Heart left ventricle (tissue), 16 donors: ENCODE data around the gene OR51V1. TPM values are rescaled to one million over a fixed set of nuclear protein-coding genes. Genes with fewer than 3 reads are reported as not detected.

Experiments used
- ATAC-seq, 4 donors: fragments of 200-7000 bp; cut with Tn5 transposase; one replicate each; pipeline ENCODE4 v1.9.1; 2020 to 2022; ENCODE audit warnings: moderate library complexity in 4 of 4, mild to moderate bottlenecking in 3 of 4, moderate number of reproducible peaks in 1 of 4
- DNase-seq, 5 donors: peaks; one replicate each; pipeline ENCODE4 v3.0.0-alpha.2; 2020
- H3K27ac ChIP-seq, 12 donors: fragments of 200-600 bp; sonication (generic) in 4 of 12; one replicate each; pipeline versions ENCODE4 v1.5.0 to v1.8.0; 2016 to 2022; ENCODE audit warnings: mild to moderate bottlenecking in 2 of 12
- H3K27me3 ChIP-seq, 9 donors: fragments of 200-600 bp; sonication (generic) in 2 of 9; one replicate each; pipeline versions ENCODE4 v1.5.1 to v1.8.0; 2016 to 2022; ENCODE audit warnings: mild to moderate bottlenecking in 3 of 9
- H3K36me3 ChIP-seq, 9 donors: fragments of 200-600 bp; sonication (generic) in 2 of 9; one replicate each; pipeline versions ENCODE4 v1.5.0 to v1.8.0; 2018 to 2022; ENCODE audit warnings: mild to moderate bottlenecking in 2 of 9
- H3K4me1 ChIP-seq, 12 donors: fragments of 200-600 bp; sonication (generic) in 4 of 12; one replicate each; pipeline versions ENCODE4 v1.5.0 to v1.8.0; 2016 to 2022; ENCODE audit warnings: mild to moderate bottlenecking in 3 of 12
- H3K4me3 ChIP-seq, 12 donors: fragments of 200-600 bp; sonication (generic) in 4 of 12; one replicate each; pipeline versions ENCODE4 v1.5.0 to v1.8.0; 2017 to 2022; ENCODE audit warnings: mild to moderate bottlenecking in 9 of 12, moderate library complexity in 4 of 12
- H3K9me3 ChIP-seq, 12 donors: fragments of 200-600 bp; sonication (generic) in 4 of 12; one replicate each; pipeline versions ENCODE4 v1.5.0 to v1.8.0; 2016 to 2022; ENCODE audit warnings: mild to moderate bottlenecking in 1 of 12
- POLR2A ChIP-seq, 2 donors: fragments of 450-650 bp; IDR thresholded peaks; one replicate each; pipeline ENCODE4 v1.6.1; 2017; ENCODE audit warnings: antibody characterized with exemption in 2 of 2, mild to moderate bottlenecking in 2 of 2, moderate library complexity in 2 of 2
- whole genome bisulfite sequencing, 4 donors: extraction: QIAGEN DNeasy Blood & Tissue Kit in 2 of 4; methylation state at CpG; one replicate each; pipeline versions ENCODE4 v1.1.5 to v1.1.7; 2013 to 2018; 5-methylcytosine and 5-hydroxymethylcytosine counted together
- intact Hi-C, 10 donors: fragments of 100-400 bp; cut with DNase I; formaldehyde crosslinking; loops; one replicate each; pipeline versions ENCODE4 v1.11.1 to v1.14.2; 2022
- polyA plus RNA-seq, 2 donors: library from polyadenylated mRNA; stranded (reverse); fragments of 200-250 nt; gene quantifications; one replicate each; pipeline ENCODE4 v1.2.3, GENCODE V29; 2013
- total RNA-seq, 9 donors: library from RNA; depleted of rRNA in 2 of 9; stranded (reverse); fragments of >200 nt in 2 of 9; fragmentation: NEBNext Ultra II Directional in 3 of 9; extraction: Animal tissue kit (Norgen Biotek cat#: 25700) in 3 of 9; gene quantifications; one replicate each; pipeline versions ENCODE4 v1.1.0 to v1.2.4, GENCODE V29; 2016 to 2023
- TF ChIP-seq, protein P1 (sequence below), 12 donors: fragments of 200-600 bp; sonication (generic) in 4 of 12; IDR thresholded peaks; one replicate each; pipeline versions ENCODE4 v1.5.0 to v1.8.0; 2018 to 2022; ENCODE audit warnings: antibody characterized with exemption in 12 of 12, mild to moderate bottlenecking in 5 of 12
- donor health status: ischemic (EF 13 %, LVEDD 7.1; RV severe dilation, severe dysfunction).
- donor health status: healthy with polysubstance abuse.
- donor health status: DM: no; HTN: yes; CAD: no.
- donor health status: DM: no; HTN: no; CAD: no.
- donor health status: ischemic (EF 25% LVEDD 6.9; RV normal size, moderate dysfunction).
- donor health status: ischemic (EF 25% LVEDD 5.7; RV mildly dilated, moderate dysfunction).
- donor health status: healthy.
- donor health status: DM: yes; HTN: yes; CAD: no.
- donor health status: ischemic (EF 35%, LVEDD 5.7; RV mildly dilated, moderate dysfunction).
- donor health status: nonischemic (EF 11% LVEDD 7.7; RV severe dilation, severe dysfunction).
- donor health status: DM: yes; HTN: yes; CAD: no.
- donor health status: PGD.
- donor health status: ischemic (EF 29% LVEDD 5.4; RV normal size, mild dysfunction).
- donor health status: nonischemic (EF 23%, LVEDD 6.1; RV moderate dilation, normal function).

OR51V1 gene
- total and polyA plus RNA-seq, 11 donors, result not detected

DNA sequence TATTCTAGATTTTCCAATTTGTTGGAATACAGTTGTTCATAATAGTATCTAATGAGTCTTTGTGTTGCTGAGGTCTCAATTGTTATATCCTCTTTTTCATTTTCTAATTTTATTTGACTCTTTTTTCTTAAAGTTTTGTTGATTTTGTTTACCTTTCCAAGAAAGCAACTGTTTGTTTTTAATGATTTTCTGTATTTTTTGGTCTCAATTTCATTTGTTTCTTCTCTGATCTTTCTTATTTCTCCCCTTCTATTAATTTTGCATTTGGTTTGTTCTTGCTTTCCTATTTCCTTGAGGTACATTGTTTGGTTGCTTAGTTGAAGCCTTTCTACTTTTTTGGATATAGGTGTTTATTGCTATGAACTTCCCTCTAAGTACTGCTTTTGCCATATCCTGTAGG, 40.7 kb downstream of the OR51V1 start:
- DNase-seq (no peak), ATAC-seq (no peak)
- H3K36me3 ChIP-seq, result no peaks in the 10 kb centered on the region
- peaks cover 0 to 4% (median 0%) of the 10 kb centered on the region in 12 donors for H3K9me3 ChIP-seq
- H3K27me3 ChIP-seq, result no peaks in the 10 kb centered on the region
- no peak overlapping the region for H3K27ac ChIP-seq
- no peaks in the 10 kb centered on the region for H3K4me1 ChIP-seq
- TF ChIP-seq POLR2A (IDR thresholded peaks at IDR 0.05), result no peak
- TF ChIP-seq, protein P1, sequence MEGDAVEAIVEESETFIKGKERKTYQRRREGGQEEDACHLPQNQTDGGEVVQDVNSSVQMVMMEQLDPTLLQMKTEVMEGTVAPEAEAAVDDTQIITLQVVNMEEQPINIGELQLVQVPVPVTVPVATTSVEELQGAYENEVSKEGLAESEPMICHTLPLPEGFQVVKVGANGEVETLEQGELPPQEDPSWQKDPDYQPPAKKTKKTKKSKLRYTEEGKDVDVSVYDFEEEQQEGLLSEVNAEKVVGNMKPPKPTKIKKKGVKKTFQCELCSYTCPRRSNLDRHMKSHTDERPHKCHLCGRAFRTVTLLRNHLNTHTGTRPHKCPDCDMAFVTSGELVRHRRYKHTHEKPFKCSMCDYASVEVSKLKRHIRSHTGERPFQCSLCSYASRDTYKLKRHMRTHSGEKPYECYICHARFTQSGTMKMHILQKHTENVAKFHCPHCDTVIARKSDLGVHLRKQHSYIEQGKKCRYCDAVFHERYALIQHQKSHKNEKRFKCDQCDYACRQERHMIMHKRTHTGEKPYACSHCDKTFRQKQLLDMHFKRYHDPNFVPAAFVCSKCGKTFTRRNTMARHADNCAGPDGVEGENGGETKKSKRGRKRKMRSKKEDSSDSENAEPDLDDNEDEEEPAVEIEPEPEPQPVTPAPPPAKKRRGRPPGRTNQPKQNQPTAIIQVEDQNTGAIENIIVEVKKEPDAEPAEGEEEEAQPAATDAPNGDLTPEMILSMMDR (IDR thresholded peaks at IDR 0.05), result no peak
- intact Hi-C loops, result no loop called here
- no peak overlapping the region for H3K4me3 ChIP-seq

DNA sequence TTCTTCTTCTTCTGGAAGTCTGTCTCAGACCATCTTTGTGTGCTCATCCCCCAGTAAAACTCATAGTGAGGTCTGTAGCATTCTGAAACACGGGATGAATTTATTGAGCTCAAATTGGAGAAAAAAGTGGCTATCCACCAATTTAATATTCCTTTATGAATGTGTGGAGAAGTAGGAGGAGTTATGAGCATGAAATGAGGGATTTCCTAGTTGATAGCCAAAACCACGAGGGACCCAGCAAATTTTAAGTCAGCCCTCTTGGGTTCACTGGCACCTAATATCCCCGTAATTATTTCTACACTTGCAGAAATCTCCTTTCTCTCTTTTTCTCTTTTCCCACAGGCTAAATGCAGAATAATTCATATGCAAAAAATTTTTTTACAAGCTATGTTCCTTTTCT, 45.8 kb downstream of the OR51V1 start, which contains the start of gene OR52A1:
Gene OR52A1 (minus strand): TSS at position 101 of the 400 bp plus-strand sequence. CDS start 2,388 bp downstream, outside the sequence.
- TF ChIP-seq, protein P1 (IDR thresholded peaks at IDR 0.05), result no peak
- TF ChIP-seq POLR2A (IDR thresholded peaks at IDR 0.05), result no peak
- intact Hi-C loops, result no loop called here
- 64 to 76% (median 68%) methylated on average over 3 of the region's 3 CpGs for WGBS, 4 donors
- peaks cover 0 to 4% (median 0%) of the 10 kb centered on the region in 12 donors for H3K9me3 ChIP-seq
- no peaks in the 10 kb centered on the region for H3K36me3 ChIP-seq
- H3K27me3 ChIP-seq, result no peaks in the 10 kb centered on the region
- no peak within 1 kb of the TSS for H3K27ac ChIP-seq
- H3K4me1 ChIP-seq, result no peaks in the 10 kb centered on the region
- no peak for DNase-seq
- ATAC-seq, result no peak
- H3K4me3 ChIP-seq, result no peak within 1 kb of the TSS

DNA sequence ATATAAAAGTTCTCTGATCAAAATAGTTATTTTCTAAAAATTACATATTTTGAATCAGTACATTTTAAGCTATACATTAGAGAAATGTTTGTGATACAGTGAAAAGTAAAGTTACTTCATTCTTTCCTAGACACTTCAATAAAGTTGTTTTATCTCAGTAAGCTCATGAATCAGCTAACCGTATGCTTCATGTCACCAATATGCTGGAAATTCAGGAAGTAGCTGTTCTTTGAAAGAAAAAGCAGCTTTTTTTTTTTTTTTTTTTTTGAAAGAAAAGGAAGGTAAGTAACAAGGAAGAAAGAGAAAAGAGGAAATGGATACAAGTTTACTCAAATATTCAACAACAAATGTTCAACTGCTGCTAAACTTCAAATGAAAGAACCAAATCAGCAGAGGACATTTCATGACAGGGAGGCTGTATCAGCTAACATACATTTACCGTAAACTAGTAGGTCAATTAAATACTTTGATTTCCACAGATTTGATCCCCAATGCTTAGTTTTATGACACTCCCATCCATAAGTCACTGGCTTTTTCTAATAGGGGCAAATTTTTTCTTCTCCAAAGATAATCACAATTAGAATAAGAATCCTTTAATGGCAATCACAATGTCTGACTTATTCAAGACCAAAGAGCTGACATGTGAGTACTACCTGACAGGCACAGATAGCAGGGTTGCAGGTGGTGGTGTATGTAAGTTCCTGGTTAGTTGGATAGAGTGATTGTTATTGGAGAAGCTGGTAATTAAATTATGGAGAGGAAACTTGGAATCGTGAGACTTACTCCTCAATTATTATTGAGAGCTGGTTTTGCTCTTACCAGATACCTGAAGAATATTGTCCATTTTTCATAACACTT, 46.7 kb downstream of the OR51V1 start:
- TF ChIP-seq POLR2A (IDR thresholded peaks at IDR 0.05), result no peak
- TF ChIP-seq, protein P1 (IDR thresholded peaks at IDR 0.05), result no peak
- intact Hi-C loops, result no loop called here
- Histone ChIP-seq H3K4me3 (no peak overlapping the region), H3K27me3 (no peaks in the 10 kb centered on the region), H3K4me1 (no peaks in the 10 kb centered on the region), H3K9me3 (peaks cover 0 to 4% (median 0%) of the 10 kb centered on the region in 12 donors), H3K27ac (no peak overlapping the region), H3K36me3 (no peaks in the 10 kb centered on the region)
- WGBS, 4 donors, result 57 to 68% (median 66%) methylated on average over 3 of the region's 3 CpGs
- DNase-seq (no peak), ATAC-seq (no peak)

DNA sequence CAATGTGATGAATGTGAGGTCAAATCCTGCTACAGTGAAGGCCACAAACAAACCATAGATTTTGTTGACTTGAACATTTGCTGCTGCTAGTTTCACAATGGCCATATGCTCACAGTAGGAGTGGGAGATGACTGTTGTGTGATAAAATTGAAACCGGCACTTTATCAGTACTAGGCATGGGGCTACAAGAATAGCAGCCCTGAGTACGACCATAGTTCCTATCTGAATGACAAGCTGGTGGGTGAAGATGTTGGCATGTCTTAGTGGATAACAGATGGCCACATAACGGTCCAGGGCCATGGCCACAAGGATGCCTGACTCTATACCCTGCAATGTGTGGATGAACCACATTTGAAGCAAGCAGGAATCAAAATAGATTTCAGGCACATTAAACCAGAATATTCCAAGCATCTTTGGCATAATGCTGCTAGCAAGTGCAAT, 48.7 kb downstream of the OR51V1 start:
- intact Hi-C loops, result no loop called here
- DNase-seq (no peak), ATAC-seq (no peak)
- H3K4me3 ChIP-seq, result no peak overlapping the region
- H3K9me3 ChIP-seq, result no peaks in the 10 kb centered on the region
- H3K27ac ChIP-seq, result no peak overlapping the region
- H3K36me3 ChIP-seq, result no peaks in the 10 kb centered on the region
- no peaks in the 10 kb centered on the region for H3K4me1 ChIP-seq
- H3K27me3 ChIP-seq, result no peaks in the 10 kb centered on the region
- TF ChIP-seq, protein P1 (IDR thresholded peaks at IDR 0.05), result no peak
- TF ChIP-seq POLR2A (IDR thresholded peaks at IDR 0.05), result no peak
- 16 to 29% (median 21%) methylated on average over 3 of the region's 3 CpGs for WGBS, 4 donors

Other genes with a start within 250 kb of the OR51V1 start
- gene OR51A2, start 245.0 kb downstream of the OR51V1 start, total RNA-seq, result not detected
- not detected for gene OR51A2, start 245.0 kb downstream of the OR51V1 start, polyA plus RNA-seq
- not detected for gene OR51L1, start 205.8 kb downstream of the OR51V1 start, total RNA-seq
- not detected for gene OR51L1, start 205.8 kb downstream of the OR51V1 start, polyA plus RNA-seq
- gene OR52J3, start 154.2 kb downstream of the OR51V1 start, total RNA-seq, result not detected
- not detected for gene OR52J3, start 154.2 kb downstream of the OR51V1 start, polyA plus RNA-seq
- not detected for gene OR52E2, start 141.1 kb downstream of the OR51V1 start, total RNA-seq
- gene OR52E2, start 141.1 kb downstream of the OR51V1 start, polyA plus RNA-seq, result not detected
- gene OR52E1, start 131.1 kb downstream of the OR51V1 start, total RNA-seq, result not detected
- gene OR52E1, start 131.1 kb downstream of the OR51V1 start, polyA plus RNA-seq, result not detected
- gene OR52A5, start 62.3 kb downstream of the OR51V1 start, total RNA-seq, result not detected
- not detected for gene OR52A5, start 62.3 kb downstream of the OR51V1 start, polyA plus RNA-seq
- not detected for gene OR52A1, start 45.9 kb downstream of the OR51V1 start, total RNA-seq
- gene OR52A1, start 45.9 kb downstream of the OR51V1 start, polyA plus RNA-seq, result not detected
- 1,000 to 10,000 TPM in 1 of 9 donors, 100 to 1,000 TPM in 8; 123 to 1,223 (median 316) TPM for gene HBB, start 26.4 kb upstream of the OR51V1 start, total RNA-seq
- gene HBB, start 26.4 kb upstream of the OR51V1 start, polyA plus RNA-seq, result 10 to 100 TPM in 1 of 2 donors, 1 to 10 TPM in 1; 1.1 to 53.3 TPM
- gene HBD, start 33.8 kb upstream of the OR51V1 start, total RNA-seq, result 1 to 10 TPM in 1 of 9 donors, not detected in 8; 4.2 TPM
- gene HBD, start 33.8 kb upstream of the OR51V1 start, polyA plus RNA-seq, result not detected
- gene HBG1, start 49.2 kb upstream of the OR51V1 start, total RNA-seq, result not detected
- gene HBG1, start 49.2 kb upstream of the OR51V1 start, polyA plus RNA-seq, result not detected
- gene HBG2, start 54.1 kb upstream of the OR51V1 start, total RNA-seq, result 1 to 10 TPM in 2 of 9 donors, under 1 TPM in 1, not detected in 6; 0.72 to 2.0 (median 1.9) TPM
- not detected for gene HBG2, start 54.1 kb upstream of the OR51V1 start, polyA plus RNA-seq
- gene HBE1, start 69.3 kb upstream of the OR51V1 start, total RNA-seq, result not detected
- not detected for gene HBE1, start 69.3 kb upstream of the OR51V1 start, polyA plus RNA-seq
- gene OR51B4, start 101.3 kb upstream of the OR51V1 start, total RNA-seq, result not detected
- not detected for gene OR51B4, start 101.3 kb upstream of the OR51V1 start, polyA plus RNA-seq
- gene OR51B2, start 123.6 kb upstream of the OR51V1 start, total RNA-seq, result not detected
- not detected for gene OR51B2, start 123.6 kb upstream of the OR51V1 start, polyA plus RNA-seq
- gene OR51B5, start 142.8 kb upstream of the OR51V1 start, total RNA-seq, result under 1 TPM in 1 of 9 donors, not detected in 8; 0.80 TPM
- under 1 TPM in 1 of 2 donors, not detected in 1; 0.11 TPM for gene OR51B5, start 142.8 kb upstream of the OR51V1 start, polyA plus RNA-seq
- gene OR51B6, start 150.8 kb upstream of the OR51V1 start, total RNA-seq, result not detected
- gene OR51B6, start 150.8 kb upstream of the OR51V1 start, polyA plus RNA-seq, result not detected
- gene OR51M1, start 183.1 kb upstream of the OR51V1 start, total RNA-seq, result not detected
- not detected for gene OR51M1, start 183.1 kb upstream of the OR51V1 start, polyA plus RNA-seq
- gene OR51Q1, start 221.4 kb upstream of the OR51V1 start, total RNA-seq, result not detected
- not detected for gene OR51Q1, start 221.4 kb upstream of the OR51V1 start, polyA plus RNA-seq
- not detected for gene OR51I1, start 240.8 kb upstream of the OR51V1 start, total RNA-seq
- not detected for gene OR51I1, start 240.8 kb upstream of the OR51V1 start, polyA plus RNA-seq
- gene OR51I2, start 248.6 kb upstream of the OR51V1 start, total RNA-seq, result not detected
- not detected for gene OR51I2, start 248.6 kb upstream of the OR51V1 start, polyA plus RNA-seq